ENCODE results near the gene AVPR2.

AVPR2 gene

GRCh38 chrX:153903991-153904957 lies at the start of gene AVPR2:
AVPR2 (plus strand) TSS chrX:153904673; CDS start chrX:153905146, 473 bp downstream.
- no peak for DNase-seq

- no peak for DNase-seq
These were observed 49.8 kb upstream of the AVPR2 start for GRCh38 chrX:153854702-153855101.

DNA sequence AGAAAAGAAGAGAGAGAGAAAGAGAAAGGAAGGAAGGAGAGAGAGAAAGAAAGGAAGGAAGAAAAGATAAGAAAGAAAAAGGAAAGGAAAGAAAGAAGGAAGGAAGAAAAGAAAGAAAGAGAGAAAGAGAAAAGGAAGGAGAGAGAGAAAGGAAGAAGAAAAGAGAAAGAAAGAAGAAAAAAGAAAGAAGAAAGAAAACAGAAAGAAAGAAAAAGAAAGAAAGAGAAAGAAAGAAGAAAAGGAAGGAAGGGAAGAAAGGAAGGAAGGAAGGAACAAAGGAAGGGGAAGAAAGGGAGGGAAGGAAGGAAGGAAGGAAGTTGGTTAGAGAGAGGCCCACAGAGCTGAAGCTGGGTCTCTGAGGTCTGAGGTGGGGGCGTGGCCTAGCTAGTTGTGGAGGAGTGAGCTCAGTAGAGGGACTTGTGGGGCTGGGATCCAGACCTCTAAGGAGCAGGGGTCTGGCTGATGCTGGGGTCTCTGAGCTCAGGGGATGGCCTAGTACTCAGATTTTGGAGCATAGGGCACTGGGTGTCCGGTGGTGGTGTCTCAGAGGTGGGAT lies 47.0 kb upstream of the AVPR2 start:
- DNase-seq, result no peak

- DNase-seq, result no peak
These were observed 43.3 kb upstream of the AVPR2 start for GRCh38 chrX:153861151-153861550.

- no peak for DNase-seq
These were observed 42.7 kb upstream of the AVPR2 start for GRCh38 chrX:153861733-153862310.

DNA sequence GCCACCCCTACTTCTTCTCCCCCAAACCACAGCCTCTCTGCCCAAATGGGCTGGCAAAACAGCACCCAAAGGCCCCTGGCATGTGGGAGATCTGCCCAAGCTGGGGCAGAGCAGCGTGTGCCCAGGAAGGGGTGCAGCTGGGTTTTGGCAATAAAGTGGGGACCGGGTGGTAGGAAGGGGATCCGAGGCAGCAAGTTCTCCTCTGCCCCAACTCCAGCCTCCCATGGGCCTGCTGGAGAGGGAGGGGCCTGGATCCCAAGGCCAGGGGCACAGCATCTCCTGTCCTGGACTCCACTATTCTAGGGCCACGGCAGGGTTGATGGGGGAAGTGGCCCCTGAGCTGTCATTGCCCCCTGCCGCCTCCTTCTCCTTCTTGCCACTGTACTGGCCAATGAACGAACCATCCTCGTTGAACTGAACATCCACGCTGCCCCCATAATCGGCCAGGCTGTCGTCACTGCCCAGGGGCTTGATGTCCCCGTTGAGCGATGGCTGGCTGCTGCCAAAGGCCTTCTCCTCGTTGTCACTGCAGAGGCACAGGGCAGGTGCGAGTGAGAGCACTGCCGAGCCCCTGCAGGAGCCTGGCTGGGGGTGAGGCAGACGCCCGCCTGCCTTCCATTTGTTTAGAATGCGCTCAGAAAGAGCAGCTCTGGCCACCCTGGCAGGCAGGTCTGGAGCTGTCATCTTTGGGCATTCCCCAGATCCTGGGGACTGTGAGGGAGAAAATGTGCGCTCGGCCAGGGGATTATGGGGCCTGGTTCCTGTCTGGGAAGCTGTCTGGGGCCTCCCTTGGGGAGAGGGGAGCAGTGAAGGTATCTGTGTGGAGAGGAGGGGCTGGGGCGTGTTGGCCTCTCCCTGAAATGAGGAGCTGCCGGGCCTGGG lies 41.9 kb upstream of the AVPR2 start:
- no peak for DNase-seq

- no peak for DNase-seq
These were observed 41.1 kb upstream of the AVPR2 start for GRCh38 chrX:153863251-153863991.

DNA sequence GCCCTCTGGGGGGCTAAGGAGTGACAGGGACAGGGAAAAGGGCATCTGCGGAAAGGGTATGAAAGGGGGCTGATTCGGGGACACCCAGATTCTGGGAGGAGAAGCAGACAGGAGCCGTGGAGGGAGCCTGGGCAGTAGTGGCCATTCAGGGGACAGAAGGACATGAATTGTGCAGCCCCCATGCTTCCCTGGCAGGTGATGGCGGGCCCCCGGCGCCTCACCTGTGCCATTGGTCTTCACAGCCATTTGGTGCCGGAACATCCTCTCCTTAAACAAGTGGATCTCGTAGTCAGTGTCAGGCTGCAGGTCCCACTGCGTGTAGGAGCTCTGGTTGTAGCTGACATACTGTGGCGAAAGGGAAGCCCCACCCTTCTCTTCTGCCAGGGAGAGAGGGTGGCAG lies 40.4 kb upstream of the AVPR2 start:
- no peak for DNase-seq

DNA sequence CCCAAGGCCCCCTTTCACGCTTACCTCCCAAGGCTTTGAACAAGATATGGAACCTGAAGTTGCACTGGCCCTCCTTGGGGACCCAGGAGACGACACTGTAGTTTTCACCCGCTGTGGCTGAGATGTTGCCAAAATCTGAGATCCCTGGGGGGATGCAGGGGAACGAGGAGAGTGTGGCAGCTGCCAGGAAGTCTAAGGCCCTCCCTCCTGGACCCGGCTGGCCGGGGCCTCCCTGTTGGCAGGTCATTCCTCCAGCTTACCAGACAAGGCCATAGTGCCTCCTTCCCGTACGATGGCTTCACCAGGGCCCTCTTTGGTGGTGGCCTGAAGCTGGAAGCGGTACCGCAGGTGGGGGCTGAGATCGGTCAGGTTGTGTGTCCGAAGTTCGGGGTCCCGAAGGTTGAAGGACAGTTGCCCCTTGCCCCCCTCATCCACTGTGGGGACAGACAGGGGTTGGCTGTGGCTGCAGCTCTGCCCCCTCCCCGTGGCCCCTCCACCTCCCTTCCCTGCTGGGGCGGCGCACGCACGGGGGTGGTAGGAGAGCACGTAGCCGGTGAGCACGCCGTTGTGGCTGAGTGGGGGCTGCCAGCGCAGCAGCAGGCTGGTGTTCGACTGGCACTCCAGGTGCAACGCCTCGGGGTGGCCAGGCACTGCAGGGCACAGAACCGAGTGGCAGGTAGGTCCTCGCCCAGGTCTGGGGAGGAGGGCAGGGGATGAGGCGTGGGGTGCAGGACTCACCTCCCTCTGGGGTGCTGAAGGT lies 39.7 kb upstream of the AVPR2 start:
- DNase-seq, result no peak

DNA sequence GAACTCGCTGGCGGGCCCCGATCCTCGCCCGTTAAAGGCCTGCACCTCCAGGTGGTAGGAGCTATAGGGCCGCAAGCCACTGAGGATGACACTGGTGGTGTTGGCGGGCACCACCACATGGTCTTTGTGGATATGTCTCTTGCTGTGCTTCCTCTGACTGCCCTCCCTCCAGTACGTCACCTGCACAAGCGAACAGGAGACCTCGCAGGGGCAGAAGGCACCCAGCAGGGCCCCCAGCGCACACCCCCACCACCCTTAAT lies 39.2 kb upstream of the AVPR2 start:
- DNase-seq, result no peak

DNA sequence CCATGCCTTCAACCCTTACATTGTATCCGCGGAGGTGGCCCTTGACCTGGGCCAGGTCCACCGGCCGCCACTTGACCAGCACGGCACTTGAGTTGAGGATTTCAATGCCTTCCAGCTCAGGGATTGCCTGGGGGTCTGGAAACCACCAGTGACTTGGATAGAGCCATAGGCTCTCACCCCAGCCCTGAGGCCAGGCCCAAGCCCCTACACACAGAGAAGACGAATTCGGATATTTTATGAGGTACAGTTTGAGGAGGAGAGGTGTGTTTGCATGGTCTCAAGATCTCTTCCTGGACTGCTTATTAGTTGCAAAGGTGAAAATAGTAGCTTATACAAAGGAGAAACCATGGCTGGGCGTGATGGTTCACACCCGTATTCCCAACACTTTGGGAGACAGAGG lies 38.8 kb upstream of the AVPR2 start:
- no peak for DNase-seq

- DNase-seq, result no peak
These were observed 38.0 kb upstream of the AVPR2 start for GRCh38 chrX:153866302-153867019.

DNA sequence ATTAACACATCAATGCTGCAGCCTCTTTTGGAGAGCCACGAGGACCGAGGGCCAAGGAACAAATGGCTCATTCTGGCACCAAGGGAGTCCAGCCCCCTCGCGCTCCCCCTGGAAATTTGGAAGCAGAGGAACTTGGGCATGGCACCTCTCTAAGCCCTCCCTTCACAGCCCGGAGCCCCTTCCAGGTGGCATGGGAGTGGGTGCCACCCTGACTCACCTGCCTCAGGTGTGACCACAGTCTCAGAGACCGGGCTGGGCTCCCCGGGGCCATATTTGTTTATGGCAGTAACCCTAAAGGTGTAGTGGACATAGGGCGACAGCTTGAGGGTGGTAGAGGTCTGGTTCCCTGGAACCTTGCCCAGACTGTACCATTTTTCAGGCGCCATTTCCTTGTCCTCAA lies 37.3 kb upstream of the AVPR2 start:
- no peak for DNase-seq

DNA sequence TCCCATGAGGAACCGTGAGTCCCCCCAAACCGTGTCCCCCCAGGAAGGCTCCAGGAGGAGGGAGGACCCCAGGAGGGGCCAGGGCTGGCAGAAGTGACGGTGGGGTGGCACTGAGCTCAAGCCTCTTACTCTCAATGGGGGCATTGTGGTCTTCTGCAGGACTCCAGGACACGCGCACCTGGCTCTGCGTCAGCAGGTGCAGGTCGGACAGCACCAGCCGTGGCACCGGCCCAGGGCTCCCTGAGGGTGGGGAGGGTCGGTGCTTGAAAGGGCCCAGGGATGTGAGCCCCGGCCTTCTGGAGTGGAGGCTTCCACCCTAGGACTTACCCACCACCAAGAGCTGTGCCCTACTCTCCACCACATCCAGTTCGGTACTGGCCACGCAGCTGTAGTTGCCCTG lies 36.8 kb upstream of the AVPR2 start:
- no peak for DNase-seq

- no peak for DNase-seq
These were observed 35.6 kb upstream of the AVPR2 start for GRCh38 chrX:153868576-153869472.

- no peak for DNase-seq
These were observed 34.8 kb upstream of the AVPR2 start for GRCh38 chrX:153869473-153870287.

DNA sequence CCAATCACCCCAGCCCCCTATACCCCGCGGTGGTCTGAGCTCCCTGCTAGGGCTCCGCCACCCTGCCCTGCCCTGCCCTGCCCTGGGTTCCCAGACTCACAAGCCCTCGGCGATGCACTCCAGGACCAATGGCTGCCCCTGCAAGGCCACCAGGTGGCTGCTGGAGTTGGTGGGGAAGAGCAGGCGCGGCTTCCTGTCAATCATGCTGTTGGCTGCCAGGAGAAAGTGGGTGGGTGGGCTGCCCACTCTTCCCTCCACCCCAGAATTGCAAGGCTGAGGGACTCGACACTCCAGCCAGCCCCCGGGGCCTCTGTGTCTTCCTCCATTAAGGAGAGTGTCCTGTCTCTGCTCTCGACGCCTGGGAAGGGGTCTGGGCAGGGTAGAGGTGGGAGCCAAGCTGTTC lies 34.2 kb upstream of the AVPR2 start:
- DNase-seq, result no peak

- no peak for DNase-seq
These were observed 33.6 kb upstream of the AVPR2 start for GRCh38 chrX:153870791-153871360.

DNA sequence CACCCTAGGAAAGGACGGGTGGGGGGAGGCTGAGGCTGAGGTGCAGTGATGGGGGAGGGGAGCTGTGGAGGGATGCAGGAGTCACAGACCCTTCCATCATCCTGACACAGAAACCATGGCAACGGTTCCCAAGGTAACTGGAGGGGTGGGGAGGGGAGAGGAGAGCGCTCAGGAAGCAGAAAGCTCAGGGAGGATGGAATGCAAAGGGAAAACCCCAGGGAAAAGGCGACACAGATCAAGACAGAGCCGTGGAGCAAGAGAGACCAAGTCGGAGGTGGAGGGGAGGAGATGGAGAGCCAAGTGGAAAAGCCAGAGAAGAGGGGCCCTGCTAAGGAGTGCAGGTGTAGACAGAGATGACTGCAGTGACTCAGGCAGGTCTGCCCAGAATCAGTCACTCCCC lies 33.0 kb upstream of the AVPR2 start:
- DNase-seq, result no peak
